ENCODE measurements around the gene SH3GL1. TPM values are rescaled to one million over a fixed set of nuclear protein-coding genes. Genes with fewer than 3 reads are reported as not detected.

Gene SH3GL1
- total RNA-seq, 1 donor from 2014 or later: 43.7 TPM

DNA sequence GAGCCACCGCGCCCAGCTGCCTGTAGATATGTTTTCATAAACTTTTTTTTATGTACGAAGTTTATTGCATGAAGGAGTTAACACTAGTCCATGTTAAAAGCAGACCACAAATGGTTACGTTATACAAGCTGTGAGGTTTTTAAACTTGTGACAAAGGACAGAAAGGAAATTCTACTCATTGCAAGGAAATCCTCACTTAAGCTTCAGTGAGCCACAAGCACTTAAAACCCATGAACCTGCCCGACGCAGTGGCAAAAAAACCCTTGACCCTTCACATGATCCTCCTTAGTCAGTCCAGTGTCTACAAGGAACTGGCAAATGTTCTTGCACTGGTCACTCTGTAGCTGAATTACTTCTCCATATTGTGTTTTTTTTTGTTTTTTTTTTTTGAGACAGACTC lies 52.8 kb downstream of the SH3GL1 start:
- DNase-seq (no peak), ATAC-seq (ENCODE audit: low read depth) (no peak)
- H3K4me1 Mint-ChIP-seq: peaks cover 14% of the 10 kb centered on the region
- no peaks in the 10 kb centered on the region for H3K9me3 Mint-ChIP-seq
- ChIA-PET CTCF (no interaction called here), POLR2A (interaction anchor here (1.3 kb wide), 1 partner anchor 19 kb away, joined by 3 read pairs; no protein-coding TSS in a partner anchor)
- H3K27ac Mint-ChIP-seq: no peak overlapping the region
- no peaks in the 10 kb centered on the region for H3K27me3 Mint-ChIP-seq
- no peak overlapping the region for H3K4me3 Mint-ChIP-seq
- TF ChIP-seq CTCF (IDR thresholded peaks at IDR 0.05): no peak
- intact Hi-C loops (cut with micrococcal nuclease): no loop called here
- peaks cover 28% of the 10 kb centered on the region for H3K36me3 Mint-ChIP-seq (ENCODE audit: low read depth)

DNA sequence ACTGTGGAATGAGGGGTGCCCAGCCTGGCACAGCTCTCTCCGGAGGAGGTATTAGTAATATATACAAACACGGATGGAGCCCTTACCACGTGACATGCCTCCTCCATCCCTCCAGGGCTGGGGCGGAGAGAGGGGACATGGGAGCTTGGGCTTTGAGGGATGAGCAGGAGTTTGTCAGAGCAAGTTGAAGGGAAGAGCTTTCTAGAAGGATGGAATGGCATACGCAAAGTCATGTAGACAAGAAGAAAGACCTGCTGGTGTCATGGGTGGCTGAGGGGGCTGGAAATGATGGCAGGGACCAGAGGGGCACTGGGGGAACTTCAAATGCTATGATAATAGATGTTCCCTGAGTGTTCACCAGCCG lies 54.3 kb downstream of the SH3GL1 start:
- no peaks in the 10 kb centered on the region for H3K27me3 Mint-ChIP-seq
- peaks cover 20% of the 10 kb centered on the region for H3K4me1 Mint-ChIP-seq
- ChIA-PET POLR2A (interaction anchor here (0.6 kb wide), 1 partner anchor 53 kb away, joined by 4 read pairs; no protein-coding TSS in a partner anchor), CTCF (interaction anchor here (1.2 kb wide), 1 partner anchor 30 kb away, joined by 3 read pairs; no protein-coding TSS in a partner anchor)
- ATAC-seq (ENCODE audit: low read depth) (no peak), DNase-seq (no peak)
- H3K27ac Mint-ChIP-seq: no peak overlapping the region
- H3K4me3 Mint-ChIP-seq: no peak overlapping the region
- peaks cover 28% of the 10 kb centered on the region for H3K36me3 Mint-ChIP-seq (ENCODE audit: low read depth)
- no peaks in the 10 kb centered on the region for H3K9me3 Mint-ChIP-seq
- no peak for TF ChIP-seq CTCF (IDR thresholded peaks at IDR 0.05)
- intact Hi-C loops (cut with micrococcal nuclease): no loop called here

DNA sequence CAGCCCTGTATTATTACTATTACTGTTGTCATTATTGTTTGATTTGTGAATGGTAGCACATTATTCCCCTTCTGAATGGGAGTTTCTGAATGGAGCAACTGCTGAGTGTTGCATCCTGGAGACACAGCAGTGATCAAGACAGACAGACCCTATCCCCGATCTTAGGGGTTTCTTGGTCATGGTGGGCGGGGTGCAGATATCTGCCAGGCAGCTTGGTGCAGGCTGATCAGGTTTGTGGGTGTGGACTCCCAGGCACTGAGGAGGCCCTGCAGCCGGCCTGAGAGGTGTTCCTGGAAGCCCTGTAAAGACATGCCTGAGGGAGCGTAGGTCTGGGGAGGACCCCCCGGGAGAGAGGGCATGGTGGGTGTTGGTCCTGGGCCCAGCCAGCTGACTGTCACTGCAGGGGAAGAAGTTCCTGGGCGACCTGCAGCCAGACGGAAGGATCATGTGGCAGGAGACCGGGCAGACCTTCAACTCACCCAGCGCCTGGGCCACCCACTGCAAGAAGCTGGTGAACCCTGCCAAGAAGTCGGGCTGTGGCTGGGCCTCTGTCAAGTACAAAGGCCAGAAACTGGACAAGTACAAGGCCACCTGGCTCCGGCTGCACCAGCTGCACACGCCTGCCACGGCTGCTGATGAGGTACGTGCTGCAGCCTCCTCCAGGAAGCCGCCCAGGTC lies 54.9 kb downstream of the SH3GL1 start:
- Mint-ChIP-seq H3K4me3 (peak overlapping the region; percentile 24), H3K27ac (no peak overlapping the region), H3K9me3 (no peaks in the 10 kb centered on the region), H3K36me3 (ENCODE audit: low read depth) (peaks cover 27% of the 10 kb centered on the region), H3K27me3 (no peaks in the 10 kb centered on the region), H3K4me1 (peaks cover 20% of the 10 kb centered on the region)
- intact Hi-C loops (cut with micrococcal nuclease): no loop called here
- ATAC-seq (ENCODE audit: low read depth) (no peak), DNase-seq (no peak)
- ChIA-PET CTCF (interaction anchor here (1.2 kb wide), 1 partner anchor 30 kb away, joined by 3 read pairs; no protein-coding TSS in a partner anchor), POLR2A (no interaction called here)
- no peak for TF ChIP-seq CTCF (IDR thresholded peaks at IDR 0.05)

- CTCF ChIA-PET: interaction anchor here (1.0 to 2.7 kb wide), 5 partner anchors 9 to 127 kb away, joined by 3 to 22 read pairs (median 3); no protein-coding TSS in a partner anchor
- no peaks in the 10 kb centered on the region for H3K27me3 Mint-ChIP-seq
- H3K4me3 Mint-ChIP-seq: peak within 1 kb of the TSS; percentile 91
- TF ChIP-seq CTCF (IDR thresholded peaks at IDR 0.05): no peak
- H3K27ac Mint-ChIP-seq: peak within 1 kb of the TSS; percentile 82
- intact Hi-C loops (cut with micrococcal nuclease): loop anchor here (1.0 to 2.0 kb wide), 2 partner anchors 59 to 581 kb away; partner anchors contain the start of genes CHAF1A and MRPL54
- H3K36me3 Mint-ChIP-seq (ENCODE audit: low read depth): peaks cover 21% of the 10 kb centered on the region
- DNase-seq (peak; percentile 95), ATAC-seq (ENCODE audit: low read depth) (peak; percentile 70)
- POLR2A ChIA-PET: interaction anchor here (0.5 to 3.1 kb wide), 18 partner anchors 9 to 581 kb away, joined by 3 to 22 read pairs (median 7); partner anchors contain the start of genes CHAF1A, EEF2, HDGFL2 and MRPL54
- H3K4me1 Mint-ChIP-seq: peaks cover 28% of the 10 kb centered on the region
- no peaks in the 10 kb centered on the region for H3K9me3 Mint-ChIP-seq
Measured at GRCh38 chr19:4343370-4344307, 56.7 kb downstream of the SH3GL1 start, which contains the start of gene MPND. TSS of gene MPND (plus strand) at chr19:4343562. CDS start at chr19:4343594, 32 bp downstream.
